ENCODE data around the gene KLHL25. TPM values are rescaled to one million over a fixed set of nuclear protein-coding genes. Genes with fewer than 3 reads are reported as not detected.
A peak's percentile ranks its signal among the peaks of the same experiment; 100 is the strongest.
"Not testable (repeated sequence)": the region's sequence is repeated elsewhere in the genome, so short reads cannot be mapped to it uniquely, and the experiment has no call there.

Gene KLHL25
- total RNA-seq, 1 experiment from 2014 or later, result 11.5 TPM

DNA sequence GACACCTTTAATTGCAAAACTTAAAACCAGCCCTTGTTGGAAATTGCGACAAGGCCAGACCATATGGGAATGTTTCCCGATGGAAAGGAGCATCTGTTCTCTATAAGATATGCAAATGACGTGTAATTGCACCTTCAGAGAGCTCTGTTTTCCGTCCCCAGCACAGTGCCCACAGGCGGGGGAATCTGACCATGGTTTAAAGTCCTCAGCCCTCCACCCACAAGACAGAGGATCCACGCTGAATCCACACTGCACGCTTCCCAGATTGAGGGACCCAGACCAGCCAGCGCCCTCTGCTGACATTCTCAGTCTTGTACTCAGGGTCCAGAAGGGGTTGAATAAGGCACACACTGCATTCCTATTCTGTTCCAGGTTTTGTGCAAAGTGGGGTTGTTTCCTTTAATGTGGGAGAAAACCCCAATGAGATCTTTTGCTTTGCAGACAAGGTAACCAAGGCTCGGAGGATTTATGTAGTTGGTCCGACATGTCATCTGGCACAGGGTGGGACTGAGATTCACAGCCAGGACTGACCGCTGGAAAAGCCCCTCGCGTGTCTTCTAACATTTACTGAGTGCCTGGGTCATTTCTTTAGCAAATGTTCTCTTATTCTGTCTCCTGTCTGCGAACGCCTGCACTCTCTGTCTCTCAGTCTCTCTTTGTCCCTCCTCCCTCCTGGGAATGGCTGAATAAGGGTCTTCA, 36.8 kb upstream of the KLHL25 start:
- intact Hi-C loops (cut with micrococcal nuclease; ENCODE audit: unreplicated experiment), result loop anchor here (1.0 to 5.0 kb wide), 2 partner anchors 99 to 239 kb away; no protein-coding TSS in a partner anchor
- TF ChIP-seq EZH2 (IDR thresholded peaks at IDR 0.05; ENCODE audit: borderline replicate concordance, low read depth, low read length, poor library complexity, severe bottlenecking), result no peak
- TF ChIP-seq, protein P1, sequence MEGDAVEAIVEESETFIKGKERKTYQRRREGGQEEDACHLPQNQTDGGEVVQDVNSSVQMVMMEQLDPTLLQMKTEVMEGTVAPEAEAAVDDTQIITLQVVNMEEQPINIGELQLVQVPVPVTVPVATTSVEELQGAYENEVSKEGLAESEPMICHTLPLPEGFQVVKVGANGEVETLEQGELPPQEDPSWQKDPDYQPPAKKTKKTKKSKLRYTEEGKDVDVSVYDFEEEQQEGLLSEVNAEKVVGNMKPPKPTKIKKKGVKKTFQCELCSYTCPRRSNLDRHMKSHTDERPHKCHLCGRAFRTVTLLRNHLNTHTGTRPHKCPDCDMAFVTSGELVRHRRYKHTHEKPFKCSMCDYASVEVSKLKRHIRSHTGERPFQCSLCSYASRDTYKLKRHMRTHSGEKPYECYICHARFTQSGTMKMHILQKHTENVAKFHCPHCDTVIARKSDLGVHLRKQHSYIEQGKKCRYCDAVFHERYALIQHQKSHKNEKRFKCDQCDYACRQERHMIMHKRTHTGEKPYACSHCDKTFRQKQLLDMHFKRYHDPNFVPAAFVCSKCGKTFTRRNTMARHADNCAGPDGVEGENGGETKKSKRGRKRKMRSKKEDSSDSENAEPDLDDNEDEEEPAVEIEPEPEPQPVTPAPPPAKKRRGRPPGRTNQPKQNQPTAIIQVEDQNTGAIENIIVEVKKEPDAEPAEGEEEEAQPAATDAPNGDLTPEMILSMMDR (conservative IDR thresholded peaks at IDR 0.05; ENCODE audit: low read depth, low read length), result peak; percentile 75
- no peaks in the 10 kb centered on the region for H3K9me3 ChIP-seq (ENCODE audit: low read depth, low read length, poor library complexity, severe bottlenecking)
- ChIA-PET CTCF (no interaction called here), POLR2A (ENCODE audit: low non-redundant PET) (no interaction called here)
- BruUV-seq (replicated peaks), result no TSS peak
- H3K4me1 ChIP-seq (ENCODE audit: insufficient read depth, low read length, poor library complexity, severe bottlenecking), result no peaks in the 10 kb centered on the region
- peak; percentile 69 for DNase-seq (ENCODE audit: low spot score)
- H3K27ac ChIP-seq (ENCODE audit: low read depth, low read length, poor library complexity, severe bottlenecking), result no peak overlapping the region
- H3K27me3 ChIP-seq (replicated peaks; ENCODE audit: insufficient read depth, low read depth, low read length, poor library complexity), result no peaks in the 10 kb centered on the region
- no peak overlapping the region for H3K4me3 ChIP-seq (ENCODE audit: low read depth, low read length, poor library complexity, severe bottlenecking)
- no peaks in the 10 kb centered on the region for H3K36me3 ChIP-seq (ENCODE audit: insufficient read depth, low read length, poor library complexity, severe bottlenecking)

DNA sequence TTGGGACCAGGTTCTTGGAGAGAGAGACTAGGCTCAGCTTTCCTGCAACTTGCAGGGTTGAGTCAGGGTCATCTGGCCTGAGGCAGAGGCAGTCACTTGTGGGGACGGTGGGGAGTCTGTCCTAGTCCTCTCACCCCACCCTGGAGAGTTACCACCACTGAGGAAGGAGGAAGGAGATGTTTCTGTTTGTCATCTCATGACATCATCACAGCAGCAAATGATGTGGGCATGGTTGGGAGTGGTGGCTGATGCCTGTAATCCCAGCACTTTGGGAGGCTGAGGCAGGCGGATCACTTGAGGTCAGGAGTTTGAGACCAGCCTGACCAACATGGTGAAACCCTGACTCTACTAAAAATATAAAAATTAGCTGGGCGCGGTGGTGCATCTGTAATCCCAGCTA, 35.0 kb upstream of the KLHL25 start:
- CTCF ChIA-PET; H3K36me3 ChIP-seq (ENCODE audit: insufficient read depth, low read length, poor library complexity, severe bottlenecking); H3K9me3 ChIP-seq (ENCODE audit: low read depth, low read length, poor library complexity, severe bottlenecking); DNase-seq (ENCODE audit: low spot score); H3K4me1 ChIP-seq (ENCODE audit: insufficient read depth, low read length, poor library complexity, severe bottlenecking); BruUV-seq (replicated peaks); POLR2A ChIA-PET (ENCODE audit: low non-redundant PET); H3K4me3 ChIP-seq (ENCODE audit: low read depth, low read length, poor library complexity, severe bottlenecking); H3K27me3 ChIP-seq (replicated peaks; ENCODE audit: insufficient read depth, low read depth, low read length, poor library complexity); H3K27ac ChIP-seq (ENCODE audit: low read depth, low read length, poor library complexity, severe bottlenecking): not testable (repeated sequence)
- intact Hi-C loops (cut with micrococcal nuclease; ENCODE audit: unreplicated experiment), result loop anchor here (5.0 kb wide), 1 partner anchor 237 kb away; no protein-coding TSS in a partner anchor

DNA sequence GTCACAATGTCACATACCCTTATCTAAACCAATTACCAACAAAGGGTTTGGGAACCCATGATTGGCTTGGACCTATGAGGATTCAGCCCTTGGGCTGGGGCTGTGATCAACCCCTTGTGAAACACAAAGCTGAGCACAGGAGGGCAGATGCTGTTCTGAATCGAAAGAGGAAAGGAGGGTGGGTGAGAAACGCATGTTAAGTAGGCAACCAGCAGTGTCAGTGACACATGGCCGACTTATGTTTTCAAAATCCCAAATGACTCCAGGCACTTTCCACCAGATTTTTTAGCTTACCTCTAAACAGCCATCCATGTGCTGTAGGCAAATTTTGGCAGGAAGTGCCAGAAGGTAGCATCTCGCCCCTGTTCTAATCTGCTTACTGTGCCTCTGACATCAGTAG, 34.1 kb upstream of the KLHL25 start:
- Histone ChIP-seq H3K27me3 (replicated peaks; ENCODE audit: insufficient read depth, low read depth, low read length, poor library complexity) (no peaks in the 10 kb centered on the region), H3K4me1 (ENCODE audit: insufficient read depth, low read length, poor library complexity, severe bottlenecking) (no peaks in the 10 kb centered on the region), H3K36me3 (ENCODE audit: insufficient read depth, low read length, poor library complexity, severe bottlenecking) (no peaks in the 10 kb centered on the region), H3K9me3 (ENCODE audit: low read depth, low read length, poor library complexity, severe bottlenecking) (no peaks in the 10 kb centered on the region), H3K27ac (ENCODE audit: low read depth, low read length, poor library complexity, severe bottlenecking) (no peak overlapping the region), H3K4me3 (ENCODE audit: low read depth, low read length, poor library complexity, severe bottlenecking) (no peak overlapping the region)
- POLR2A ChIA-PET (ENCODE audit: low non-redundant PET), result no interaction called here
- BruUV-seq (replicated peaks), result no TSS peak
- DNase-seq (ENCODE audit: low spot score), result peak; percentile 19
- intact Hi-C loops (cut with micrococcal nuclease; ENCODE audit: unreplicated experiment), result no loop called here
- CTCF ChIA-PET, result interaction anchor here (0.7 kb wide), 1 partner anchor 96 kb away, joined by 9 read pairs; no protein-coding TSS in a partner anchor
- no peak for TF ChIP-seq EZH2 (IDR thresholded peaks at IDR 0.05; ENCODE audit: borderline replicate concordance, low read depth, low read length, poor library complexity, severe bottlenecking)
- TF ChIP-seq, protein P1 (conservative IDR thresholded peaks at IDR 0.05; ENCODE audit: low read depth, low read length), result no peak

DNA sequence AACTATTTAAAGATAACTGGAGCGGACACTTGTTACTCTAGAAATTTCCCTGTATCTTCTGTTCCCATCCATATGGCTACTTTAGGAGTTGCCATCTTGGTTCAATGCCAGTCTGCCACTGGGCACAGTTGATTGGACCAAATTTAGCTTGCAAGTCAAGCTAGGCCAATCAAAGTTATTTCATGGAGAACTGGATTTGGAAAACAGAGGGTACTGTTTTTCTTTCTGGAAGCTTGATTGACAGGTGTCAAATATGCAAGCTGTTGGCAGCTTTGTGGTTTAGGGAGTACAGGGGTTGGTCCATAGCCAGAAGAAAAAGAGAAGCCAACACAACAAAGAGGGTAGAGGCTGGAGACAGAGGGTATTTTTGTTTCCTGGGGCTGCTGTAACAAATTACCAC, 33.4 kb upstream of the KLHL25 start:
- DNase-seq (ENCODE audit: low spot score), result no peak
- intact Hi-C loops (cut with micrococcal nuclease; ENCODE audit: unreplicated experiment), result no loop called here
- Histone ChIP-seq H3K9me3 (ENCODE audit: low read depth, low read length, poor library complexity, severe bottlenecking) (no peaks in the 10 kb centered on the region), H3K27me3 (replicated peaks; ENCODE audit: insufficient read depth, low read depth, low read length, poor library complexity) (no peaks in the 10 kb centered on the region), H3K4me3 (ENCODE audit: low read depth, low read length, poor library complexity, severe bottlenecking) (no peak overlapping the region), H3K4me1 (ENCODE audit: insufficient read depth, low read length, poor library complexity, severe bottlenecking) (no peaks in the 10 kb centered on the region), H3K36me3 (ENCODE audit: insufficient read depth, low read length, poor library complexity, severe bottlenecking) (no peaks in the 10 kb centered on the region), H3K27ac (ENCODE audit: low read depth, low read length, poor library complexity, severe bottlenecking) (no peak overlapping the region)
- no TSS peak for BruUV-seq (replicated peaks)
- CTCF ChIA-PET, result interaction anchor here (1.3 kb wide), 1 partner anchor 13 kb away, joined by 8 read pairs; no protein-coding TSS in a partner anchor
- no peak for TF ChIP-seq EZH2 (IDR thresholded peaks at IDR 0.05; ENCODE audit: borderline replicate concordance, low read depth, low read length, poor library complexity, severe bottlenecking)
- TF ChIP-seq, protein P1 (conservative IDR thresholded peaks at IDR 0.05; ENCODE audit: low read depth, low read length), result no peak
- POLR2A ChIA-PET (ENCODE audit: low non-redundant PET), result no interaction called here
